Adrenal gland (tissue), 5 donors: Measurements from ENCODE around the gene FGFRL1.
"Not testable (repeated sequence)": the region's sequence is repeated elsewhere in the genome, so short reads cannot be mapped to it uniquely, and the experiment has no call there.

Source experiments
- CTCF ChIP-seq, 6 experiments: fragments of 450-650 bp in 4 of 6; fragments of 200-600 bp in 2 of 6; sonication (generic) in 1 of 6; IDR thresholded peaks; 1 replicate in 5 of 6; 2 replicates in 1 of 6; pipeline versions ENCODE4 v1.5.1 to v1.8.0; 2016 to 2021; ENCODE audit warnings: antibody characterized with exemption in 6 of 6, mild to moderate bottlenecking in 2 of 6, moderate library complexity in 1 of 6
- POLR2A ChIP-seq, 2 donors: fragments of 450-650 bp; IDR thresholded peaks; one replicate each; pipeline ENCODE4 v1.6.1; 2017; ENCODE audit warnings: antibody characterized with exemption in 2 of 2, mild to moderate bottlenecking in 2 of 2, moderate library complexity in 1 of 2
- donor health status: DM: no; HTN: no; CAD: no.

GRCh38 chr4:999240-999863 lies 12.1 kb upstream of the FGFRL1 start:
- TF ChIP-seq POLR2A, CTCF (IDR thresholded peaks at IDR 0.05): not testable (repeated sequence)
